Prostate gland (tissue), 2 donors: ENCODE results near the gene ZP2. TPM values are rescaled to one million over a fixed set of nuclear protein-coding genes. Genes with fewer than 3 reads are reported as not detected.
A peak's percentile ranks its signal among the peaks of the same experiment; 100 is the strongest.
"Not testable (repeated sequence)": the region's sequence is repeated elsewhere in the genome, so short reads cannot be mapped to it uniquely, and the experiment has no call there.

Experiments used
- DNase-seq: peaks from one replicate; pipeline ENCODE4 v3.0.0-alpha.2; 2019; ENCODE audit warnings: low spot score
- H3K27ac ChIP-seq, 2 donors: fragments of 200-600 bp; sonication (generic); 2 replicates each; pipeline ENCODE4 v1.5.1; 2017 to 2019
- H3K27me3 ChIP-seq: fragments of 200-600 bp; sonication (generic); replicated peaks from 2 replicates; pipeline ENCODE4 v1.5.1; 2019; ENCODE audit not compliant: insufficient read depth
- H3K36me3 ChIP-seq, 2 donors: fragments of 200-600 bp; sonication (generic); 1 replicate in 1 of 2; 2 replicates in 1 of 2; pipeline versions ENCODE4 v1.5.1 to v1.8.1; 2017 to 2019
- H3K4me1 ChIP-seq: fragments of 200-600 bp; sonication (generic); replicated peaks from 2 replicates; pipeline ENCODE4 v1.5.1; 2019
- H3K4me3 ChIP-seq, 2 donors: fragments of 200-600 bp; sonication (generic); 2 replicates each; pipeline ENCODE4 v1.5.1; 2017 to 2019
- H3K9me3 ChIP-seq: fragments of 200-600 bp; sonication (generic); 2 replicates; pipeline ENCODE4 v1.5.1; 2017
- CTCF ChIP-seq, 4 experiments: fragments of 200-600 bp in 2 of 4; fragments of 450-650 bp in 2 of 4; sonication (generic) in 2 of 4; IDR thresholded peaks; 1 replicate in 3 of 4; 2 replicates in 1 of 4; pipeline ENCODE4 v1.5.1; 2016 to 2019; ENCODE audit warnings: antibody characterized with exemption in 4 of 4, mild to moderate bottlenecking in 2 of 4, moderate library complexity in 2 of 4
- POLR2A ChIP-seq: fragments of 450-650 bp; IDR thresholded peaks from one replicate; pipeline ENCODE4 v1.6.1; 2016; ENCODE audit warnings: antibody characterized with exemption, mild to moderate bottlenecking
- POLR2AphosphoS5 ChIP-seq: sonication (generic); formaldehyde crosslinking; IDR thresholded peaks from one replicate; pipeline ENCODE4 v1.6.1; 2017; ENCODE audit warnings: antibody characterized with exemption
- WGBS: methylation state at CpG from one replicate; pipeline ENCODE4 v1.1.5; 2018; 5-methylcytosine and 5-hydroxymethylcytosine counted together
- intact Hi-C: fragments of 100-400 bp; cut with DNase I; formaldehyde crosslinking; loops from one replicate; pipeline ENCODE4 v1.14.2; 2022
- total RNA-seq, 2 donors: library from RNA; depleted of rRNA; stranded (reverse); fragments of >200 nt; gene quantifications; one replicate each; pipeline ENCODE4 v1.1.0, GENCODE V29; 2016

ZP2 gene
- total RNA-seq, 2 donors from 2014 or later = not detected

DNA sequence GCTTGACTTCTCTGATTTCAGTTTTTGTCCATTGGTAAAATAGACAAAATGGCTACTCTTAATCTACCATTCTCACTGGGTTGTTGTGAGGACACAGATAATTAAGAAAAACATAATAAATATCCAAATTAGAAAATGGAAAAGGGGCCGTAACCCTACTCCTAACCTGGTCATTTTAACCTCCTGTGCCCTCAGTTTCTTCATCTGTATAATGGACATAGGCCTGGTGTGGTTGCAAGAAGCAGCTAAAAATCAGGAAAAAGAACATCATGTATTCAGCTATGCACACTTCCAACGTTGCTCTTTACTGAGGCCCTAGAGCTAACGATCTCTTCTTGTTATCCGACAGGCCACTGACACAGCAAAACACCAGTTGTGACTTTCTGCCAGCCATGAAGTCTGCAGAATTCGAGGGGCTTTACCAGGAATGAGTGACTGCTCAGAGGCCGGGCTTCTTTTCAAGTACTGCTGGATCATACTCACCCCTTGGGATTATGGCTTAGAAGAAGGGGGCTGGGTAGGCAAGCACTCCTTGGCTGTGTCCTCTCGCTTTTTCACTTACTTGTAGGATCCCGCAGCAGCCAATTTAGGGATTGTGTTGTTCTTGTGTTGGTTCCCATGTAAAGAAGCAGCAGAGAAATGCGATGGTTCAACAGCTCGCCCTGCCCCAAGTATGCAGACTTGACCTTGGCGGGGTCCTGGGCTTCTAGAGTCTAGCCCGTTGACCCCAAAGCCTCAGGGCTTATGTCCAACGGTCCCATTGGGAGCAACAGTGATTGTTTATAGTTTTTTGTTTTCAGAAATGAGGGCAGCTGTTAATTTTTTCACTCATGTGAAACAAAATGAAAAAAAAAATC lies 32.0 kb downstream of the ZP2 start:
- DNase-seq = no peak

GRCh38 chr16:21175397-21175796 lies 36.0 kb downstream of the ZP2 start:
- Histone ChIP-seq H3K4me1 (no peaks in the 10 kb centered on the region), H3K27ac (peak overlapping the region in 1 of 2 donors; percentile 25), H3K27me3 (no peaks in the 10 kb centered on the region), H3K36me3 (no peaks in the 10 kb centered on the region), H3K9me3 (no peaks in the 10 kb centered on the region), H3K4me3 (no peak overlapping the region)
- peak; percentile 62 for DNase-seq
- intact Hi-C loops = no loop called here
- TF ChIP-seq CTCF (IDR thresholded peaks at IDR 0.05) = no peak
- TF ChIP-seq POLR2A = no peak
- peak; percentile 58 for TF ChIP-seq POLR2AphosphoS5
- 51% methylated on average over 1 of the region's 1 CpG for WGBS

More for the DNA sequence above, 32.0 kb downstream of the ZP2 start:
- 89% methylated on average over 13 of the region's 13 CpGs for WGBS
- intact Hi-C loops = no loop called here
- no peaks in the 10 kb centered on the region for H3K9me3 ChIP-seq
- no peaks in the 10 kb centered on the region for H3K36me3 ChIP-seq
- TF ChIP-seq CTCF (IDR thresholded peaks at IDR 0.05) = no peak
- TF ChIP-seq POLR2AphosphoS5 = no peak
- TF ChIP-seq POLR2A = no peak
- no peaks in the 10 kb centered on the region for H3K4me1 ChIP-seq
- H3K27ac ChIP-seq = no peak overlapping the region
- no peaks in the 10 kb centered on the region for H3K27me3 ChIP-seq
- H3K4me3 ChIP-seq = no peak overlapping the region

GRCh38 chr16:21172650-21173049 lies 38.7 kb downstream of the ZP2 start:
- 90% methylated on average over 3 of the region's 3 CpGs for WGBS

DNA sequence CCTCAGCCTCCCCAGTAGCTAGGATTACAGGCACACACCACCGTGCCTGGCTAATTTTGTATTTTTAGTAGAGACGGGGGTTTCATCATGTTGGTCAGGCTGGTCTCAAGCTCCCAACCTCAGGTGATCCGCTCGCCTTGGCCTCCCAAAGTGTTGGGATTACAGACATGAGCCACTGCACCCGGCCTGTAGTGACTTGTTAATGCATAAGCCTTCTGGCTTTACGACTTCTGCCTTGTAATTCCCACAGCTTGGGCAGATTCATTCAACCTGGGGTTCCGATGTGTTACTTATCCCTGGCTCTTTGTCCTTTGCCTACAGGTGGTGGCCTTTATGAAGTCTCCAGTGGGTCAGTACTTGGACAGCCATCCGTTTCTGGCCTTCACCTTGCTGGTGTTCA lies 41.3 kb downstream of the ZP2 start:
- intact Hi-C loops, H3K4me3 ChIP-seq, H3K27ac ChIP-seq, DNase-seq, H3K4me1 ChIP-seq, H3K27me3 ChIP-seq, H3K9me3 ChIP-seq: not testable (repeated sequence)
- peaks cover 0 to 10% of the 10 kb centered on the region in 2 donors for H3K36me3 ChIP-seq
- WGBS = 86% methylated on average over 8 of the region's 8 CpGs

More at GRCh38 chr16:21172650-21173049, 38.7 kb downstream of the ZP2 start:
- TF ChIP-seq POLR2A (no peak), POLR2AphosphoS5 (no peak), CTCF (IDR thresholded peaks at IDR 0.05) (no peak)
- H3K4me3 ChIP-seq = no peak overlapping the region
- no peak overlapping the region for H3K27ac ChIP-seq
- no peaks in the 10 kb centered on the region for H3K4me1 ChIP-seq
- no peaks in the 10 kb centered on the region for H3K27me3 ChIP-seq
- no peaks in the 10 kb centered on the region for H3K9me3 ChIP-seq
- intact Hi-C loops = no loop called here
- no peaks in the 10 kb centered on the region for H3K36me3 ChIP-seq
- DNase-seq = no peak

DNA sequence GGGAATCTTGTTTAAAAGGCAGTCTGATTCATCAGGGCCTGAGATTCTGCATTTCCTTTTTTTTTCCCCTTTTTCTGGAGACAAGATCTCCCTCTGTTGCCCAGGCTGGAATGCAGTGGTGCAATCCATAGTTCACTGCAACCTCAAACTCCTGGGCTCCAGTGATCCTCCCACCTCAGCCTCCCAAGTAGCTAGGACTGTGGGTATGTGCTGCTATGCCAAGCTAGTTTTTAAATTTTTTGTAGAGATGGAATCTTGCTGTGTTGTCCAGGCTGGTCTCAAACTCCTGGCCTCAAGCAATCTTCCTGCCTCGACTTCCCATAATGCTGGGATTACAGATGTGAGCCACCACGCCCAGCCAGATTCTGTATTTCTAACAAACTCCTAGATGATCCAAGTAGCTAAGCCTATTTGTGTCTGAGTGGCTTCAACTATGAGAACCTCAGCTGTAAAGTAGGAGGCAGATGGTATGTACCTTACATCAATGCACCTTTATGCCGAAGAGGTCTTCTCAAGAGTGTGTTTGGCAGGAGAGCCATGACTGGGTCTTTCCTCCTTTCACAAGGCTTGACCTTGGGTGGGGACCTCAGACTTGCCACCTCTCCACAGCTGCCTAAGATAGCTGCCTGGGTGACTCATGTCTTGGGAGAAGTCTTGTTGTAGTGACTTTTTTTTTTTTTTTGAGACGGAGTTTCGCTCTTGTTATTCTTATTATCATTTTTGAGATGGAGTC lies 42.0 kb downstream of the ZP2 start:
- no peaks in the 10 kb centered on the region for H3K27me3 ChIP-seq
- H3K4me3 ChIP-seq = no peak overlapping the region
- intact Hi-C loops = no loop called here
- 96% methylated on average over 5 of the region's 5 CpGs for WGBS
- no peak for DNase-seq
- H3K9me3 ChIP-seq = no peaks in the 10 kb centered on the region
- H3K27ac ChIP-seq = no peak overlapping the region
- peaks cover 0 to 10% of the 10 kb centered on the region in 2 donors for H3K36me3 ChIP-seq
- TF ChIP-seq CTCF (IDR thresholded peaks at IDR 0.05) (no peak), POLR2A (no peak), POLR2AphosphoS5 (no peak)
- no peaks in the 10 kb centered on the region for H3K4me1 ChIP-seq
